NCI-H2227 (cell line): ENCODE measurements around the gene MPZL2.

ENCODE experiments used
- DNase-seq: peaks from one replicate; lab custom pipeline; 2025; ENCODE audit not compliant: unreplicated experiment; lab: John Stamatoyannopoulos, UW

The MPZL2 gene

DNA sequence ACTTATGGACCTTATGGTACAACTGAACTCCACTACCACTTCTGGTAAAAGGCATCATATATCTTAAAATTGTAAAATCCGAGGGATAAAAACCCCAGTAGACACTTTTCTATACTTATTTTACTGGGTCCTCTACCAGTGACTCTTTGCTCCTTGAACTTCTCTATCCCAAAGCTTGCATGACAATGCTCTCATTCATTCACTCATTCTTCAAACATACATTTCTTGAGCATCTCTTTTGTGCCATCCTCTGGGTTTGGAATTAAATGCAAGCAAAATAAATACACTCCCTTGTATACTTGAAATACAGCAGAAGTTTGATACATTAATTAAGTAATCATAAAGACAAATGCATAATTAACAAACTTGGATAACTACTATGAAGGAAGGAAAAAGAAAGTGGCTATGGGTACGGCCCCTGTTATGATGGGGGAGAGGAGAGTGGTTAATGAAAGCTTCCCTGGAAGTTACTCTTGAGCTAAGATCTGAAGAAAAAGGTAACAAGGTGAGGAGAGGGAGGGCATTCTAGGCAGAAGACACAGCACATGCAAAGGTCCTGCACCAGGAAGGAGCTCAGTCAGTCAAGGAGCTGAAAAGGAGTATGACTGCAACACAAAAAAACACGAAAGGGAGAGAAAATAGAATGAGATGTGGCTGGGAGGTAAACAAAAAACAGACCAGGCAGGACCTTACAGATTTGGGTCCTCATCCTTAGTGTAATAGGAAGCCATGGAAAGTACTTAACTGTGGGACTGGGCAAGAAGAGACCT is 19.9 kb downstream of the MPZL2 start:
- no peak for DNase-seq

GRCh38 chr11:118243161-118243560 is 20.9 kb downstream of the MPZL2 start:
- DNase-seq: no peak

DNA sequence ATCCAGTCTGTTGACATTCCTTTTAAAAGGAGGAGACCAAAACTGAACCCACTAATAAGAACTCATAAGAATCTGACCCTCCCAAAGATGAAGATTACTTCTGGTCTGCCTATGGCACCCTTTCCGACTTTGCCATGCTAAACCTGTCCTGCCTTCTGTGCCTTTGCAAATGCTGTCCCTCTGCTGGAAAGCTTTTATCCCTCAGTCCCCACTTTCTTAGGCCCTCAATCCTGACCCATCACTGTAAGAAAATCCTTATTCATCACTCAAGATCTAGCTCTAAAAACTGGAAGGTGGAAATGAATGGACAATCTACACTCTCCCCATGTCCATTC is 22.4 kb downstream of the MPZL2 start:
- no peak for DNase-seq

GRCh38 chr11:118240999-118241763 is 22.9 kb downstream of the MPZL2 start:
- DNase-seq: no peak

DNA sequence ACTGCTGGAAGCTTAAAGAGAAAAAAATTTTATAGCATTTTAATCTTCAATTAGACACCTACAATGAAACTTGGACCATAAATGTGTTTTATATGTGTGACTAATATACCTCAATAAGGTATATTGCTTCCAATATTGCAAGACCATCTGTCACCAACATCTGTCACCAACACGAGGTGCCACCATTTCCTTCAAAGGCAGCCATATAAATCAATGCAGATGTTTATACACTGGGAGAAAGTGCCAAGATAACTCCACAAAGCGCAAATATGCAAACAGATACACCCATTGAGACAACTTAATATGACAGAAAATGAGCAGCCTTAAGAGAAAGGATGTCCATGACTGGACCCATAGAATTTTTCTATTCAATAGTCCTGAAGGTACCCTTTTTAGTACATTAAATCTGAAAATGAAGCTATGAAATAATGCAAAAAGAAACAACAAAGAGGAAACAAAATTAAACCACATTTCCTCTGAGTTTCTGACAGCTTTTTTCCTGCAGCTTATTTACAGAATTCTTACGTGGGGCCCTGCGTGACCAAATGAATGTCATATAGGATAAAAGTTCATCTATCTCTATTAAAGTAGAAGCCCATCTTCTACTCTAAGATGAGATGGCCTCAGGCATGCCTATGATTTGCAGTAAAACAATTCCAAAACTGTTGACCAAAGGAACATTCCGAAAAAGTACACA is 24.4 kb downstream of the MPZL2 start:
- no peak for DNase-seq

DNA sequence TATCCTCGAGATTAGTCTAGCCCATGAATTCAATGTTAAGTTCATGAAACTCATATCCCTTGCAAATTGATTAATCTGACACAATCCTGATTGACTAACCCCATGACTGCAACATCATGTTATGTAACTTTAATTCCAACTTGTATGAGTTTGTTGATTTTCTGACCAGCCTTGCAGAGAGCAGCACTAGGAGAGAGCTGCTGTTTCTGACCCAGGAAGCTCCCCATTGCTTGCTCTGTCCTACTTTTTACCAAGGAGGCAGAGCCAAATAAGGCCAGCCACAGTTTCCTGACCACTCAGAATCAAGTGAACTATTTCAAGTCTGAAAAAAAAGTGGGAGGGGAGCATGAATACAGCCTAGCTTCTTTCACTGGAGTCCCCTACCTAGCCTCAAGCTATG is 25.2 kb downstream of the MPZL2 start:
- DNase-seq: no peak

- no peak for DNase-seq
Measured at GRCh38 chr11:118238421-118238820, 25.7 kb downstream of the MPZL2 start.

DNA sequence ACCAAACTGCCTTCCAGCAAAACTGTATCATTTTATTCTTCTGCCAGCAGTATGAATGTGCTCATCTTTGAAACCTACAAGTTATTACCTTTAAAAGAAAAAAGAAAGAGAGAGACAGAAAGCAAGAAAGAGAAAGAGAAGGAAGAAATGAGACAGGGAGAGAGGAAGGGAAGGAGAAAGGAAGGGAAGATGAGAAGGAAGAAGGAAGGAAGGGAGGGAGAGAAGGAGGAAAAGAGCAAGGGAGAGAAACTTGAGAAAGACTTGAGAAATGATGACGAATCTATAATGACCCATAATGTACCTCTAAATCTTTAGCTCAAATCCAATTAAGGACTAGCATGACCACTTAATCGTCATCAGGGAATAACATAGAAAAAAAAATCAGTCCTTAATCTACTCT is 27.9 kb downstream of the MPZL2 start:
- no peak for DNase-seq

DNA sequence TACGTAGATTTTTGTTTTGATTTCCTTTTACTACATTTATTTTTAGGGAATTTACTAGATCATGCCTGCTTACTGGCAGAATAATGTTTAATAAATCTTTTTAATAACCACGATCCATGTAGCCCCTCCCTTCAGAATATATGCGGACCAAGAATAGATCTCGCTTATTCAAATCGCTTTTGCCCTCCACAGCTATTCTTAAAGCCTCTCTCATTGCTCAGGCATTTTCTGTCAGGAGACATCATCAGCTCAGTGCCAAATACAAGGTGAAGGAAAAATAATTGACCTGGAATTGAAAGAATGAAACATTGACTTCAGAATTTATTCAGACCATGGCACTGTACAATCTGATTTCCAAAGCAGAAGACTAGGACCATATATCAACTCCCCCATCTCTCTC is 29.3 kb downstream of the MPZL2 start:
- no peak for DNase-seq

- DNase-seq: no peak
Measured at GRCh38 chr11:118233850-118234249, 30.2 kb downstream of the MPZL2 start.

GRCh38 chr11:118233377-118233776 is 30.7 kb downstream of the MPZL2 start:
- no peak for DNase-seq

DNA sequence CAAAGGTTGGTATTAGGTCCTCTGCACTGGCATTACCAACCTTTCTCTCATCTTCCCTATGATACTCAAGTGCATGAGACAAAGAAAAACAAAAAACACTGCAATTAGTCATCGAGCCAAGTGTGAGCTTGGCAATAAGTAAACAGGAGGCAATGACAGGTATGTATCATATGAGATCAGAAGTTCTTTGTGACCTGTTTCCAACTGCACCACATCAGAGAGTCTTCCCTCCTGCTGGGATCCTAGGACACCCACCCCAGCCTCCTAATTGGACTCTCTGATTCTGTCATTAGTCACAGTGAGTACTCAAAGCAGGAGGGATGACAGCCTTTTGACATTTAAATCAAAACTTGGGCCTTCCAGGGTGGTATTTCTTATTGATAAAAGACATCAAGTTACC is 31.4 kb downstream of the MPZL2 start:
- DNase-seq: no peak

DNA sequence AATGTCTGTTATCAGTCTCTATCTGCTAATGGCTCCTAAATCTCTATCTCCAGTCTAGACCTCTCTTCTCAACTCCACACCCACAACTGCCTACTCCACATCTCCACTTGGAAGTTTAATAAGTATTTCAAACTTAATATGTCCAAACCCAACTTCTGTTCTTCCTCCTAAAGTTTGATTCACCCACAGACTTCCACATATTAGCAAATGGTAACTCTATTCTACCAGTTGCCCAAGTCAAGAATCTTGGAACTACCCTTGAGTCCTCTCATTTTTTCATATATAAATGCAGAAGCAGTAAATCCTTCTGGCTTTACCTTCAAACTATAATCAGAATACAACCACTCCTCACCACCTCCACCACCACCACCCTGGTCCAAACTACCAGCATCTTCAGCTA is 32.6 kb downstream of the MPZL2 start:
- DNase-seq: no peak

DNA sequence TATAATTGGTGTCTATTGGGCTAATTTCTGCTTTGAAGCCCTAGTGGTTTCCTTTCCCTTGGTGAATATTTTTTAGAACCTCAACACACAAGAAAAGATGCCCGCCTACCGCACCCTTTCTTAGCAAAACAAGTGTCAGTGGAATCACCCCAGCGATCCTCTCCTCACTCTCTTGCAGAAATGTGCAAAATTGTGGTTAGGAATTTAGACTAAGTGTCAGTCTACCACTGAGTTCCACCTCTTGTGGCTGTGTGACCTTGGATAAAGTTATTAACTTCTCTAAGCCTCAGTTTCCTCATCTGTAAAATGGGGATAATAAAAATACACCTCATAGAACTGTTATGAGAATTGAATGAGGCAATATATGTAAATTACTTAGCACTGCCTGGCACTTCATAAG is 34.0 kb downstream of the MPZL2 start:
- DNase-seq: no peak

- no peak for DNase-seq
Measured at GRCh38 chr11:118229274-118229847, 34.7 kb downstream of the MPZL2 start.

GRCh38 chr11:118227865-118228785 is 36.0 kb downstream of the MPZL2 start:
- no peak for DNase-seq

DNA sequence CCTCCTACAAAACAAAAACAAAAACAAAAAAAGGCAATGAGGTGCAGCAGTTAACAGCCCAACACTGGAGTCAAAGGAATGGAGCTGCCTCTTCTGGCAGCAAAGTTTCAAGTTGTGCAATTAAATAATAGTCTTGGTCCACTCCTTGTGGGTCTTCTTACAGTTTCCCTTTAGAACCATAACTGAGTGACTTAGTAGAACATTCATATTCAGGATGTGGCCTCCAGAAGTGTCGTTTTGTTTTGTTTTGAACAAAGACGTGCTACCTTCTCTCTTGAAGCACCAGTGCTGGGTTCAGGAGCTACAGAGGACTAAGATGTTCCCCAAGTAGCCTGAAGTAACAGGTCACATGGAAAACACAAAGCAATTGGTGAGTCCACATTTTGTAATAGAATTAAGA is 37.3 kb downstream of the MPZL2 start:
- no peak for DNase-seq

- DNase-seq: no peak
Measured at GRCh38 chr11:118226296-118226695, 37.8 kb downstream of the MPZL2 start.

DNA sequence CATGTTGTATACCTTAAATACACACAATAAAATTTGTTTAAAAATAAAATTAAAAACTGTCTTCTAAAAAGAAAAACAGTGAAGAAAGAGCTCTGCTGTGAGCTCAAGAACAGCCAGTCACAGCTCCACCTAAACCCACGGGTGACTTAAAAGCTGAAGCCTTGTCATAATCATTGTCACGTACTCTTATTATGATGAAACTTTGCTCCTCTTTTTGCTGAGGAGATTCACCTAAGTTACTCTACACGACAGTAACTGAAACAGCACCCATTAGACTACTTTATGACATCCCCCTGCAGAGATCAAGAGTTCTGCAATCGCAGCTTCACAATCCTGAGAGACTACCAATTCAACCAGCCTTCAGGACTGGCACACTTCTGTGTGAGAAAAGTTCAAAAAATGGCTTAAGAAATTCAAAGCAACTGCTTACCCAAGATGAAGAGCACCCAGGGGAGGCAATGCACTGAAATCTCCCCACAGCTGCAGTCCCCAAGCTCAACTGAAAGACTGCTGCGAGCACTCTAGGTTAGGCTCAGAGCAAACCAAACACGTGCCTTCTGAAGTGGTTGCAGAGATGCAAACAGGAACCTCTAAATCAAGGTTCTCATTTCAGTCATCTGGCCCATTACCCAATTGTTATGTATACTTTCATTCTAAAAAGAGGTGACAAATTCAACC is 39.4 kb downstream of the MPZL2 start, which contains the start of gene JAML:
JAML (minus strand) TSS at position 501 of the 678 bp plus-strand sequence. CDS start 10,145 bp downstream, outside the sequence.
- DNase-seq: no peak

DNA sequence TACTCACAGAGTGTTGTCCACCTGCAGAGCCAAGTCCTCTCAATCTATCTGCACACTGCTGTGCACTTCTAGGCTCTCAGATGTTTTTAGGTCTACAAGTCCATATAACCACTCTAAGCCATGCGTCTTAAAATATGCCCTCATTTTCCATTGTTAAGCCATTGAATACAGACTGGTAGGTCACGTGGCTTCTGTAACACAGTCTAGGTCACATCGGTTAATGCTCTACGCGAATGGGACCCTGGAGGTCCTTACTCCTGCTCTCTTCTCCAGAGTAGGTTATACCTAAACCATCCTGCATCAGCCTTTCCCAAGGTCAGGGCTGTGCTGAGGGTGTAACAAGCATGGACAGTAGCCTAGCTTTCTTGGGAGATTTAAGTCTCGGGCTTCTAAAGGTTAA is 40.1 kb downstream of the MPZL2 start:
- DNase-seq: no peak
